ENCODE data around the gene LHX4. TPM values are rescaled to one million over a fixed set of nuclear protein-coding genes. Genes with fewer than 3 reads are reported as not detected.

Gene LHX4
- total and polyA plus RNA-seq, 7 donors: 0.44 to 0.92 (median 0.60) TPM; not detected in 4

DNA sequence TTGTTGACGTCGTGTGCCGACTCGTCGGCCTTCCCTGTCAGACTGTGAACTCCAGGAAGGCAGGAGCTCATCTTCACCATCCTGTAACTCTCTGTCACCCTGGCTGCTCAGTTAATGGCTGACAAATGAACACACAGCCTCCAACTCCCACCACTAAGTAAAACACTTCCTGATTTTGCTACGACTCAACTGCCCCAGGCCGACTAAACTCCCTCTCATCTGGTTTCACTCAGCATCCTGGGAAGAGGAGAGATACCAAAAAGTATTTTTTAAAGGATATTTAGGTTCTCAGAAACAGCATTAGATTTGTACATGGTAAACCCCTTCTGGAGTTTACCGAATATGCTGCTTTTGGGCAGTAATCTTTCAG is 18.2 kb upstream of the LHX4 start:
- DNase-seq: no peak

DNA sequence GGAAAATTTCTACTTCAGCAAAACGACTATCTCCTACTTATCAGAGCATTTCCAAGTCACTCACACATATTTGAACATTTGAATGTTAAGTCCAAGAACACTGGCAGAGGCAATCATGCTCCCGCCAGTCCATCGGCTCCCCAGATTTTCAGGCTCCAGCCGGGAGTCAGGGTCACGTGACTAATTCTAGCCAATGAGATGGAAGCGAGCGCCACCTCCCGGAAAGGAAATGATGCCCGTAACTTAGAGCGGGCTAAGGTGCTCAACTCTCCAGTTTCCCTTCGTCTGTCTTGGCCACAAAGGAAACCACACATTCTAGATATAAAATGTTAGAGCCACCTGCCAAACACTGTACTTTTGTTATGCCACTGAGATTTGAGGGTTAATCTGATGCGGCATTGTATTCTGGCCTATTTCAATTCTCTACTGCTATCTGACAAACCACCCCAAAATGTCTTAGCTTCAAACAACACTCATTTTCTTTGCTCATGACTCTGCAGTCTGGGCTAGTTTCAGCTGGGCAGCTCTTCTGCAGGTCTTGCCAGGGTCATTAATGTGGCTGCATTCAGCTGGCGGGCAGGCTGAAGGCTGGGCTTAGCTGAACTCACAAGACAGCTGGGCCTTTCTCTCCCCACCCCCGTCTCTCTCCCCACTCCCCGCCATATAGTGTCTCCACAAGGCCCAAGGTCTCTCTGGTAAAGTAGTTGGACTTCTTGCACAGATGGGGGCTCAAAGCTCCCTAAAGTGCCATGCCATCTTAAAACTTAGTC is 16.5 kb upstream of the LHX4 start:
- no peak for TF ChIP-seq POLR2AphosphoS5 (IDR thresholded peaks at IDR 0.05)
- Histone ChIP-seq H3K27ac (no peak overlapping the region), H3K27me3 (no peaks in the 10 kb centered on the region), H3K9me3 (no peaks in the 10 kb centered on the region), H3K36me3 (no peaks in the 10 kb centered on the region), H3K4me1 (no peaks in the 10 kb centered on the region), H3K4me3 (no peak overlapping the region)
- peak; percentile 58 for DNase-seq
- WGBS, 2 donors: 64 to 79% methylated on average over 15 of the region's 15 CpGs
- intact Hi-C loops (cut with DNase I): no loop called here

More for the DNA sequence above, 18.2 kb upstream of the LHX4 start:
- Histone ChIP-seq H3K4me3 (no peak overlapping the region), H3K36me3 (no peaks in the 10 kb centered on the region), H3K9me3 (no peaks in the 10 kb centered on the region), H3K27me3 (no peaks in the 10 kb centered on the region), H3K4me1 (no peaks in the 10 kb centered on the region), H3K27ac (no peak overlapping the region)
- intact Hi-C loops (cut with DNase I): no loop called here
- 76 to 85% methylated on average over 8 of the region's 8 CpGs for WGBS, 2 donors
- TF ChIP-seq POLR2AphosphoS5 (IDR thresholded peaks at IDR 0.05) (no peak), POLR2A (IDR thresholded peaks at IDR 0.05) (no peak), EP300 (IDR thresholded peaks at IDR 0.05) (no peak)
- TF ChIP-seq, protein P1, sequence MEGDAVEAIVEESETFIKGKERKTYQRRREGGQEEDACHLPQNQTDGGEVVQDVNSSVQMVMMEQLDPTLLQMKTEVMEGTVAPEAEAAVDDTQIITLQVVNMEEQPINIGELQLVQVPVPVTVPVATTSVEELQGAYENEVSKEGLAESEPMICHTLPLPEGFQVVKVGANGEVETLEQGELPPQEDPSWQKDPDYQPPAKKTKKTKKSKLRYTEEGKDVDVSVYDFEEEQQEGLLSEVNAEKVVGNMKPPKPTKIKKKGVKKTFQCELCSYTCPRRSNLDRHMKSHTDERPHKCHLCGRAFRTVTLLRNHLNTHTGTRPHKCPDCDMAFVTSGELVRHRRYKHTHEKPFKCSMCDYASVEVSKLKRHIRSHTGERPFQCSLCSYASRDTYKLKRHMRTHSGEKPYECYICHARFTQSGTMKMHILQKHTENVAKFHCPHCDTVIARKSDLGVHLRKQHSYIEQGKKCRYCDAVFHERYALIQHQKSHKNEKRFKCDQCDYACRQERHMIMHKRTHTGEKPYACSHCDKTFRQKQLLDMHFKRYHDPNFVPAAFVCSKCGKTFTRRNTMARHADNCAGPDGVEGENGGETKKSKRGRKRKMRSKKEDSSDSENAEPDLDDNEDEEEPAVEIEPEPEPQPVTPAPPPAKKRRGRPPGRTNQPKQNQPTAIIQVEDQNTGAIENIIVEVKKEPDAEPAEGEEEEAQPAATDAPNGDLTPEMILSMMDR (IDR thresholded peaks at IDR 0.05): no peak

DNA sequence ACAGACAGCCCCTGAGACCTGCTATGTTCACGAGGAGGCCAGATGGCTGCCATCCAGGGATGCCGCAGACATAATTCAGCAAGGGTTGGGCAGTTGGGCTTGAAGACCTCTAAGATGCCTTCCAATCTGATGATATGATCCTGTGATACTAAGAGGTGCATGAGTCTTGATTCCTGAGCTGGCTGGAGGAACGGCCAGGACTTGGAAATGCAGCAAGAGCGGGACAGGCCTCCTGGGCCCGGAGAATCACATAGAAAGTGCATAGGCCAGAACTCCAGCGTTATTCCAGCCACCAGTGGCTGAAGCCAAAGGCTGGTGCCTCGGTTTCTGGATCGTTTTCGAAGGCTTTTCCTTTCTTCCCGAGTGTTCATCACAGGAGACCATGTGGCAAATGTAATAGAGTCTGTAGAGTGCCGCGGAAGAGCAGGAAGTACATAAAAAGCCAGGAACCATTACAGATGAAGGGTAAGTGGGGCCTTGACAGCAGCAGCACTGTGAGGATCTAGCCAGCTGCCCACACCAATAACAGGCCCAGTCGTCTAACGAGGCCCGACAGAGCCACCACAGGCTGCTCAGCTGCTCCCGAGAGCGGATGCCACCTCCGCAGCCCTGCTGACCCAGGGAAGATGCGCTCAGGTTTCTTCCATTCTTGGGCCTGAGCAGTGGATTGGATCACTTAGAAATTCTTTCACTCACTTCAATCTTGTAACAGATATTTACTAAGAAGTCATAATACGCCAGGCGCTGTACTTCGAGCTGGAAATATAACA is 14.0 kb upstream of the LHX4 start:
- Histone ChIP-seq H3K4me3 (no peak overlapping the region), H3K36me3 (no peaks in the 10 kb centered on the region), H3K27me3 (peaks cover 0 to 3% (median 0%) of the 10 kb centered on the region in 3 donors), H3K27ac (no peak overlapping the region), H3K9me3 (no peaks in the 10 kb centered on the region), H3K4me1 (no peaks in the 10 kb centered on the region)
- intact Hi-C loops (cut with DNase I): no loop called here
- WGBS, 2 donors: 93 to 94% methylated on average over 22 of the region's 22 CpGs
- DNase-seq: peak; percentile 36
- TF ChIP-seq EP300 (IDR thresholded peaks at IDR 0.05) (no peak), POLR2AphosphoS5 (IDR thresholded peaks at IDR 0.05) (no peak), POLR2A (IDR thresholded peaks at IDR 0.05) (no peak)
- TF ChIP-seq, protein P1 (IDR thresholded peaks at IDR 0.05): no peak

DNA sequence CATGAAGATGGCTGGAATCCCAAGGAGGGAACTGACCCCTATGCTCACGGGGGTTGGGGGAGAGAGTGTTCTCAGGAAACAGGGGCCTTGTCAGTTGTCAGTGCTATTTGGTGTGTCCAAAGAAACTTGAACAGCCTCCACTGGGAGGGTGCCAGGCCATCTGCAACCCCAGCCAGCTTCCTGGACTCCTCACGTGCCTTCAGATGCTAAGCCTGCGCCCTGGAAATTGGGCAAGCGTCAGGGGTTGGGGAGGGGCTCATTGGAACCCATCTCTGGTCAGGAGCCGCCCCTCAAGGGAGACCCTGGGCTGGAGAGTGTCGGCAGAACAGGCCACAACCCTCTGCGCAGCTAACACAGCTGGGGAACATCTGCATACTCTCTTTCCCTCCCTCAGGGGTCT is 13.1 kb upstream of the LHX4 start:
- Histone ChIP-seq H3K27ac (no peak overlapping the region), H3K4me1 (no peaks in the 10 kb centered on the region), H3K27me3 (peaks cover 0 to 3% (median 0%) of the 10 kb centered on the region in 3 donors), H3K4me3 (no peak overlapping the region), H3K36me3 (no peaks in the 10 kb centered on the region), H3K9me3 (no peaks in the 10 kb centered on the region)
- intact Hi-C loops (cut with DNase I): no loop called here
- DNase-seq: peak; percentile 40
- 82 to 85% methylated on average over 7 of the region's 7 CpGs for WGBS, 2 donors
- TF ChIP-seq, protein P1 (IDR thresholded peaks at IDR 0.05): no peak
- TF ChIP-seq POLR2A (IDR thresholded peaks at IDR 0.05) (no peak), EP300 (IDR thresholded peaks at IDR 0.05) (no peak), POLR2AphosphoS5 (IDR thresholded peaks at IDR 0.05) (no peak)
